ENCODE measurements around the gene TNFRSF21.
"Not testable (repeated sequence)": the region's sequence is repeated elsewhere in the genome, so short reads cannot be mapped to it uniquely, and the experiment has no call there.

Gene TNFRSF21

DNA sequence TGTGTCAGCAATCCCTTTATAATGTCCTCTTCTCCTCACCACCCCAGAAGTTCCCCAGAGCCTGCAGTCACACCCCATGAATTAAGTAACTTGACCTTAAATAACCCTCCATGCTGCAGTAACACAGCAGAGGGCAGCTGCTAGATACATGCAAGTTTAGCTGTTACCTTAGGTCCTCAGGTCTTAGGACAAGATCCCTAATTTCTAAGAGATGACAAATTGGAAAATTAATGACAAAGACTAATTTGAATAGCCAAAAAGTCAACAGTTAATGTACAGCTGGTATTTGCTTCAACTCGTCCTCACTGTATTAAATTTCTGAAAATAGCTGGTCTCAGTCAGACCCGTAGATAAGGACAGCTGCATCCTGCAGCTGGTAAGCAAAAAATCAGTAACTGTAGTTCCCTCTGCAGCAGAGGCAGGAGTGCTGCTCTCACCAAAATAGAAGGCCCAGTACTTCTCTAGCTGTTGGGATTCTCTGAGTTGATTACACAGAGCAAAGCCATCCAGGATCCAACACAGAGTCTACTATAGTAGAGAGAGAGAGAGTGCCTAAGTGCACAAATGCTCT, 62.4 kb downstream of the TNFRSF21 start:
- DNase-seq: no peak

DNA sequence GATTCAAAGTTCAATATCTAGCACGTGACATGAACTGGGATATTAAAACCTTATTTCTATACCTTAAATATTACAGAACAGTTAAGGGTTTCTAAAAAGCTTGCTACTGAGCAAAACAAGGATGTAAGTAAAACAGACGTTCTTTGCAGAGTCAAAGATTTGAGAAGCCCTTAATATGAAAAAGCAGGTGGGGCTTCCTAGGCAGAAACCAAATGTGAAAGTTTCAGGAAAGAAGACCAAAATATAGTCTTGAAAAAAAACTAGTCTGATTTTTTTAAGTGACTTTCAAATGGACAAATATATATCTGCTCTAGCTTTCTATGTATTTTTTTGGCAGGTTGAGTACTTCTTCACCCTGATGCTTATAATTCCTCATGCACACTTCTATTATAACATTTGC, 63.2 kb downstream of the TNFRSF21 start:
- no peak for DNase-seq

DNA sequence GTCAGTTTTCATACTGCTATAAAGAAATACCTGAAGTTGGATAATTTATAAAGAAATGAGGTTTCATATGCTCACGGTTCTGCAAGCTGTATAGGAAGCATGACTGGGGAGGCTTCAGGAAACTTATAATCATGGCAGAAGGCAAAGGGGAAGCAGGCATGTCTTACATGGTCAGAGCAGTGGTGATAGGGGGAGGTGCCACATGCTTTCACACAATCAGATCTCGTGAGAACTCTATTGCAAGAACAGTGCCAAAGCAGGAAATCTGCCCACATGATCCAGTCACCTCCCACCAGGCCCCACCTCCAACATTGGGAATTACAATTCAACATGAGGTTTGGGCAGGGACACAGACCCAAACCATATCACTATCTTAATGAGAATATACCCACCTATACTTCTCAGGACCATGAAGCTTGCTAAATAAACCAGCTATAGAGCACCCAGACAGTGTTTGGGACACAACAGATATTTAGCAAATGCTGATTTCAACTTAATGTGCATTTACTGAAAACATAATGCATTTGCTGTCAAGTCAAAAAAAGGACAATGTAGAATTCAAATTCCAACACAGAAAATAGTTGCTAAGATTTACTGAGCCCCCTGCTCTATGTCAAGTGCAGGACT, 63.8 kb downstream of the TNFRSF21 start:
- no peak for DNase-seq

DNA sequence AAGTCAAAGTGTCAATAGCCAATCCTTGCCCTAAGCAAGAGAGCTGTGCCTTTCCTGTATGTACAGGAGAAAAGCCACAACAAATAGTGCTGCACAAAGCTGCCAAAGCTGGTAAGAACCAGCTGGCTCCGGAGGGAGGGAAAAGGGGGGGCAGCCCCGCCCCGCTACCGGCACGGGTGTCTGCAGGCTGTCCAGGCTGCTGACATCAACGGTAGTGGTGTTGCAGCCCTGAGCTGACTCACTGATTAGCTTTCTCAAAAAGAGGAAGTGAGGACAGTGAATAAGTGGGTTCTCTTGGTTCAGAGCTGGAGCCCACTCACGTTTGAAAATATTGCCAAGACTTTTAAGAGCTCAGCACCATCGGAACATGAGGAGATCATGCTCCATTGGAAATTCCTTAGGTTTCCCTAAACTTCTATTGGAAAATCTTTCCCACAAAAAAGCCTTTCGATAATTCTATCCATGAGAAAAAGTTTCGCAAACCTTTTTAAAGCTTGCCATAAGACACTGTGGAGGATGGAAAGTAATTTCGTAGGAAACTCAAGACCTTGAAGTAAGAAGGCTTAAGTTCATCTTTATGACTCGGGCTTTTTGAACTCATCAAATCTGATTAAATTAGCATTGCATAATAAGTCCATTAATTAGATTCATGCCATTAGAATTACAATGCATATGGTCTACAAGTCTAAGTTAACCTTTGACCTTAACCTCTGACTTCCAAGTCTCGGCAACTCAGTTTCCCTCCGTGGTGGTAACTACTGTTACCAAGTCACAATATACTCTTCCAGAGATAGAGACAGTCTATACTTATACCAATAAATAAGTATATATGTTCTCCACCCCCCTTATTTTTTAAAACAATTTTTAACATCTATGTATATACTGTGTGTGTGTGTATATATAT, 67.0 kb downstream of the TNFRSF21 start:
- DNase-seq: peak; percentile 19 to 49

DNA sequence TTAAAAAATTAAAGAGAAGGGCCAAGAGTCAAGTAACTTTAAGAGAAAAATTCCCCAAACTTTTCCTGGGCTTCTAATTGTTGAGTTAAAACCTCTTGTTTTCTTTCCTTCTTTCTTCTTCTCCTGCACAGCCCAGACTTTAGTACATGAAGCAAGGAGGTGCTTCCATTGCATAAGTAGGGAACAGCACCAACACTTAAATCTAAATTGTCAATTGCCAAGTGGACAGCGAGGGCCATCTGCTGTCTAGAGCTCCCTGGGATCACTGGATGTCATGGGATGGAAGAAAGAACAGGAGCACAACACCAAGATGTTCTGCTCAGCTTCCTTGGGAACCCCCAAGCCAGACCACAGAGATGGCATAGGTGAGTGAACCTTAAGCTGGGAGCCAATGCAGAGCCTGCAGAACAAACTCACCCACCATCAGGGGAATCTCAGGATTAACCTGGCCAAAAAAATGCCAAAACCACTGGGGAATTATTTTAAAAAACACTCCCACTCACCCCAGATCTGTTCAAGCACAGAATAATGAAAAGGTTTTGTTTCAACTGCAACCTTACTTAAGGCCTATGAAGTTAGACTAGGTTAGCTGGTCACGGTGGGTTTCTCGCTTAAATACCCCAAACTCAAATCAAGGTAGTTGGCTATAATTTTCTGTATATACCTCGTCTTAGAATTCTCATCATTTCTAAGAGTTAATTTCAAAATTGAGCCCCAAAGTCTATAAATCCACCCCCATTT, 67.8 kb downstream of the TNFRSF21 start:
- no peak for DNase-seq

DNA sequence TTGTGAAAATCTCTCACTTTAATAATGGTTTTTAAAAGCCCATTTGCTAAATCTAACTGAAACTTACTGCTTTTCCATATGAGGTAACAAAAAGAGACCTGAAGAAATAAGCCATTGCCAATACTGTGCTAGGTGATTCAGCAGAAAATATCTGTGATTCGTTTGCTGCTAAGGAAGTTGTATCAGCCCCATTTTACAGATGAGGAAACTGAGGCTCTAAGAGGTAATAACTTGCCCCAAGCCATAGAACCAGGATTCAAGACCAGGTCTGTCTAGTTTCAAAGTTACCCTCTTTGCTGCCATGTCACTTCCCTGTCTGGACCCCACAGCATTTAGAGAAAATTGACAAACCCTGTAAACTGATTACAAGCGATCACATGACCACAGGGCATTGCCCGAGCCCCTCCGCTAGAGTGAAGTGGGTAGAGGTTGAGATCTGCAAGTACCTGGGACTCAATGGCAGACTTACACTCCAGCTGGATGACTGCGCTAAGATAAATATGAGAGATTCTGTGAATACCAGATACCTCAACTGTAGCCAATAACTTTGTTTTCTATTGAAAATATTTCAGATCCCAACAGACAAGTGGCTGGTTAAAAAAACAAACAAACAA, 69.3 kb downstream of the TNFRSF21 start:
- DNase-seq: no peak

DNA sequence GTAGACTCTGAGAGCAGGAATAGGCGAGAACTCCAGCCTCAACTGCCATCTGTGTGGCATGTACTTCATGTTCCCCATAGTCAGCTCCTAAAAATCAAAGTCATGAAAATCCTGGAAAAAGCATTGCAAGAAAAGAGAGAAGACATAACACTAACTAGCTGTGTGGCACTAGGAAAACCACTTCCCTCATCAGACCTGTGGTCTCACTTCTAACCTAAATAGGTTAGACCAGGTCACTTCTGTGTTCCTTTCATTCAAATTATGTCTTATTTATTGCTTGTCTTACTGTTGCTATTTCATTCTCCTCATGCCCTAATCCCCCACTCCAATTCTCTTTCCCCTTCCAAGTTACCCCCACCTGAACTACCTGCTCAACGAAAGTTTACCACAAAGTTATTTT, 70.2 kb downstream of the TNFRSF21 start:
- DNase-seq: no peak

DNA sequence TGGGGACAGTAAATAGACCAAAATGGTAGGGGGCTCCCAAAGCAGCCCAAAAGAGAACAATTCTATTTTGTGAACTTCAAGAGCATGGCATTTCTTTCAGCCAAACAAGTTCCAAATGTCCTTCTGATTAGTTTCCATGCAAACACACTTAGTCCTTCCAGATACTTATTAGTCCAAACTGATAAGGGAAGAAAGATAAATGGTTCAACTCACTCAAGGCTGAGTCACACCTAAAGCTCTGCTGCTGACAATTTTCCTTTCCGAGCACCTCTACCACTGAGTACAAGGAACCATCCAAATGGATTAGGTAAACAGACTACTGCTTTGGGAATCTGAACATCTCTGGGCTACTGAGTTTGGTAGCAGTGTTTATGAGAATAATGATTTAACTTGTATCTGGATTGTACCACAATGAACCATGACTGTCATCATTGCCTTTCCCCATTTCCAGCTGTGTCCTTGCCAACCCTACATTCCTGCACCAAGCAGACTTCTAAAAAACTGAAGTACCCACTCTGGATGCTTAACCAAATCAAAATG, 71.2 kb downstream of the TNFRSF21 start:
- DNase-seq: no peak

DNA sequence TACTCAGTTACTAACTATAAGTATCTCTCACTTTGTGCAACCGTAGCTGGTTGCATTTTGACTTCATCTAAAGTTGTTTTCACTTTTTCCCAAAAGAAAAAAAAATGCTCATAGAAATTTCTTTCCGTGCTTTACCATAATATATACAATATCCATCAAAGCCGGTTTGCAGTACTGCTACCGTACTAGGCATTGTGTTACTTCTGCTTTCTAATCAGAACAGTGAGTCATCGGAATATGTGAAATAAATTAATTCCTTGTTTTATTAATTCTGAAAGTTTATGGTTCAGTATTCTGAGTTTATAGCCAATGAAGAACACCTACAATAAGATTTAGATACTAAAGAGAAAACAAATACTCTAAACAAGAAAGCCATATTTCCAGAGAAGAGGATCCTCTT, 72.5 kb downstream of the TNFRSF21 start:
- no peak for DNase-seq

DNA sequence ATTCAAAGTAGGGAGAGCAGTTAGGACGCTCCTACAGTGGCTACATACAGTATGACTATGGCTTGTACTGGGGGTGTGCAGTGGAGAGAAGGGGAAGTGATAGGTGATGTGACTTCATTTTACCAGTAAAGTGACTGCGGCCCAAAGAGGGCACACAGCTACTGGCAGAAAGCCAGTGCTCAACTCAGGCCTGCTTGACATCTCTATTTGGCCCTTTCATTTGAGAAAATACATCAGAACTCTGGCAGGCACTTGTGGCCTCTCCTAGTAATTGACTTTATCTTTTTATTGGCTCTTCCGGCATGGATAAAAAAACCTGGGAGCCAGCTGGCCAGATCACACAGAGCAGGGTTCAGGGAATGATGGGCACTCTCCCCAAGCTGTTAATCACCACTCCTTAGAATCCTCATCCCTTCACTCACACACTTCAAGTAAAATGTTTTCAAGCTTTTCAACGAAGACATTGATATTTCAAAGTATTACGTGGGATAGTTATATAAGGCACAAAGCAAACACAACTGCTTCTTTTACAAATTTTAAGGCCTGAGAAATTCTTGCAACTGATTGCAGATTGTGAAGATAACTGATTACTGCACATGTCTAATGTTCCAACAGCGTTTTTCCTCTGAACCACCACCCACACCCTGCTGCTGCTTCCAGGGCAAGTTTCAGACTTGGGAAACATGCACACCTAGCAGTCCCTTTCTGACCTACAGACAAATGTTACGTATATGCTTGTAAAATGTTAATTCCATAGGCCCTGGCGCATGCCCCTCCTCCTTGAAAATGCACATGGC, 73.5 kb downstream of the TNFRSF21 start:
- DNase-seq: no peak

DNA sequence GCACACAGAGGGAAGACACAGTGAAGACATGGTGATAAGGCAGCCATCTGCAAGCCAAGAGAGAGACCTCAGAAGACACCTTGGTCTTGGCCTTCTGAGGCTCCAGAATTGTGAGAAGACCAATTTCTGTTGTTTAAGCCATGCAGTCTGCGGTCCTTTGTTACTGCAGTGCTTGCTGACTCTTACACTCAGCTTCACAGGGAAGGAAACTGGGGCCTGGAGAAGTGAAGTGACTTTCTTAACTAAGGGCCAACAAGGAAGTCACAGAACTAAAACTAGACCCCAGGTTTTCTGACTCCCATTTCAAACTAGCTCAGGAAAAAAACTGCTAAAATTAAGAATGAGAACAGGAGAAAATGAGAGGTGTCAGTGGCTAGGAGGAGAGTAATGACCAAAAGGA, 74.3 kb downstream of the TNFRSF21 start:
- DNase-seq: no peak

DNA sequence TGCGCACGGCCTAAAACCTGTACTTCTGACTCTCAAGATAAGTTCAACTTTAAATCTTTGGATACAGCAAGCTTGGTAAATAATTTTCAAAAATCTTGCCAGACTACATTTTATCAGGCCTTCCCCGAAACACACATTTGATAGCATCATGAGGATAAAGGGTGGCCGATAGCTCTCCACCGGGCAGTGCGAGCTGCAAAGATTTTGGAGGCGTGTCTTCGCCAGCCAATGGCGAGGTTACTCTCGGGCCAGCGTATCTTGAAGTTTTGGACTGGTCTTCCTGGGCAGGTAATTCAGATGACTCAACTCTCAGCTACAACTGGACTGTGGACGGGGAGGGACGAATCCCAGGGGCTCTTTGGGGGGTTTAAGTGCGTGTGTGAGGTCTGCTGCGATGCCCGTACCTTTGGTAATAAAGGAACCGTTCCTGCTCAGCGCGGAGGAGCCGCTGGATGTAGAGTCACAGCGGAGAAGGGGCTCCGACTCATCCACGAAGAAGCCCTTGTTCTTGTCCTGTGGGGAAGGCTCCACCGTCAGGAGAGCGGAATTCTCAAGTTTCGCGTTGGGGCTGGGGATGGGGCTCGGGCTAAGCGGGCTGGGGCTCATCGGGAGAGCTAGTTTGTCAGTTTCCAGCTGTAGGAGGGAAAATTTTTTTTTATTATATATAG, 75.3 kb downstream of the TNFRSF21 start:
- no peak for DNase-seq

DNA sequence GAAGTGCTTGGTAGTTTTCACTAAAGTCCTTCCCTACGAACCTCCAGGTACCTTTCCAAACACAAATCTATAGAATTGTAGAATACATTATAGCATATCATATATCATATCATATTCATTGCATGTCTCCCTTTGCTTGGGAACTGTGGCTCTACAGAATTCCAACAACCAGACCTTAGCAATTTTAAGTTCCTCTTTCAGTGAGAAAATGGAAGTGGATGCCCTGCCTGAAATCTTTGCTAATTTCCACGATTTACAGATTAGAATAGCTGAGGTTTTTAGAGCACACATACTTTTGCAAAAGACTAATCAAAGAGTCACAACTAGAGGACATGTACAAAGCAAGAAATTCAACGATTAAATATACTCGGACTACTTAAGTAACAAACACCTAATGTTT, 78.6 kb downstream of the TNFRSF21 start:
- DNase-seq: no peak

DNA sequence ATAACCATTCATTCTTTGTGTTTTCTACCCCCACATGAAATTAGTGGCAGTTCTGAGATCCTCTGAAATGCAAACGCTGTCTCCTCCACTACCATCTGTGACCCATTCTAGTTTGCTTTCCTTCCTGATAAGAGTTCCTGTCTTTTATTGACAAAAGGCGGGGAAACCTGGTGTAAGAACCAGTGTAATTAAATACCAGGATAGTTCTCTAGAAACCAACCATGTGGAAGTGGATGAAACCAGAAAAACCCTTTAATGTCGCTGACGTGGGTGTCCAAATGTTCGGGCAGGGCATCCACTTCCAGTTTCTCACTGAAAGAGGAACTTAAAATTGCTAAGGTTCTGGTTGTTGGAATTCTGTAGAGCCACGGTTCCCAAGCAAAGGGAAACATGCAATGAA, 79.1 kb downstream of the TNFRSF21 start:
- DNase-seq: no peak

DNA sequence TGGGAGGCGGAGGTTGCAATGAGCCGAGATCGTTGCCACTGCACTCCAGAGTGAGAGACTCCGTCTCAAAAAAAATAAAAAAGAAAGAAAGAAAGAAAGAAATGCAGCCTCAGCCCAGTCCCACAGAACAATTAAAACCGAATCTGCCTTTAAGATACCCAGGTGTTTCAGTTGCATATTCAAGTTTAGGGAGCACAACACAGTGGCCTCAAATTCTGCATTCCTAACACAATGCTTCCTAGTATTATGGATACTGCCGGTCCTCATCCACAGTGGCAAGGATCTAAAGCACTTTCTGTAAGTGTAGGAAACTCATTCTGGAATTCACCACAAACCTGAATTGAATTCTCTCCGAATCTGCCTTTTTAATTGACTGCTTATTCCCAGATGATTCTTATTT, 80.5 kb downstream of the TNFRSF21 start:
- no peak for DNase-seq

DNA sequence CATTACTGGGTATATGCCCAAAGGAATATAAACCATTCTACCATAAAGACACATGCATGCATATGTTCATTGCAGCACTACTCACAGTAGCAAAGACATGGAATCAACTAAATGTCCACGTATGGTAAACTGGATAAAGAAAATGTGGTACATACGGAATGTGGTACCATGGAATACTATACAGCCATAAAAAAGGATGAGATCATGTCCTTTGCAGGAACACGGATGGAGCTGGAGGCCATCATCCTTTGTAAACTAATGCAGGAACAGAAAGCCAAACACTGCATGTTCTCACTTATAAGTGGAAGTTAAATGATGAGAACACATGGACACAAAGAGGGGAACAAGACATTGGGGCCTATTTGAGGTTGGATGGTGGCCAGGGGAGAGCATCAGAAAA, 81.6 kb downstream of the TNFRSF21 start:
- not testable (repeated sequence) for DNase-seq

DNA sequence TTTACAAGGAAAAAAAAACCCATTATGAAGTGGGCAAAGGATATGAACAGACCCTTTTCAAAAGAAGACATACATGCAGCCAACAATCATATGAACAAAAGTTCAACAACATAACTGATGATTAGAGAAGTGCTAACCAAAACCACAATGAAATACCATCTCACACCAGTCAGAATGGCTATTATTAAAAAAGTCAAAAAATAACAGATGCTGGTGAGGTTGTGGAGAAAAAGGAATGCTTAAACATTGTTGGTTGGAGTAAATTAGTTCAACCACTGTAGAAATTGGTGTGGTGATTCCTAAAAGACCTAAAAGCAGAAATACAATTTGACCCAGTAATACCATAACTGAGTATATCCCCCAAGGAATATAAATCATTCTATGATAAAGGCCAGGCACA, 86.5 kb downstream of the TNFRSF21 start:
- not testable (repeated sequence) for DNase-seq

DNA sequence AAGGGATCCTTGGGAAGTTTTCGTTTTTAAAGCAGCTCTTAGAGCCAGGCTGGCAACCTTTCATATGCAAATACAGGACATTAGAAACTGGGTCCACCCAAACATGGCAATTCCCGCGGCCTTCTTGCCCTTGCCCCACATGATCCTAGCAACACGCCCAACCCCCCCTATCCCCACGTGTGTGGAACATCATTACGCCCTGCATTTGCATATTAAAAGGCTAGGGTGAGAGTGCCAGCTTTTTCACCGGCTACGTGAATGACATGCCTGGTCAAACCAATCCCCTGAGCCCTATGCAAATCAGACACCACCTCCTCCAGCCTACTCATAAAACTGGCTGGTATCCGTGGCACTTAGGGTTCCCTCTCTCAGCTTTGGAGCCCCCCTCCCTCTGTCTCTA, 88.1 kb downstream of the TNFRSF21 start:
- DNase-seq: no peak

DNA sequence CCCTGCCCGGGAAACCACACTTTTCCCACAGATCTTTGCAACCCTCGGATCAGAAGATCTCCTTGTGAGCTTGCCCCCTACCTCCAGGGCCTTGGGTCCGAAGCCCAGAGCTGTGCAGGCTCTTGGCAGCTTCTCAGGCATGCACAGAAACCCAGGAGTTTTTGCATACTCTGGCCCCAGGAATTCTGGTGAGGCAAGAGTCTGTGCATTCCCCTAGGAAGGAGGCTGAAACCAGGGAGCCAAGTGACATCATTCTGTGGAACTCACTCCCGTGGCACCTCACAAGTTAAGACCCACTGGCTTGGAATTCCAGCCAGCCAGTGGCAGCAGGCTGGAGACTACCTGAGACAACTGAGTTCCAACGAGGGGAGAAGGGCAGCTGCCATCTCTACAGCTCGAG, 100.1 kb downstream of the TNFRSF21 start:
- DNase-seq: no peak

DNA sequence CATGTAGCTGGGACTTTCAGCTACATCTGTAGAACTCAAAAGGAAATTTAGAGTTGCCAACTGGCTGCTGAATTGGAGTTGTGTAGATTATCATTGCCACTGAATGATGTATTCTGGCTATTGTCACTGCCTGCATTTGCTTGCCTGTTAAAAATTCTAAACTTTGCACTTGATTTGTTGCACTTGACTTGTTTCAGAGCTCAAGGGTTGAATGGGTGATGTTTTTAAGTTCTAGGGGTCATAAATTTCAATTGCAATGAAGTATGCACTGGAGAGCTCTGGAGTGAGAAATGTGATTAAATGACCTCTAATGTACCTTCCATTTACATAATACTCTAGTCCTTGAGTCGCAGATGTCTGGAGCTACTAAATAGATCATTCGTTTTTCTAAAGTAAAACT, 102.4 kb downstream of the TNFRSF21 start:
- DNase-seq: no peak

DNA sequence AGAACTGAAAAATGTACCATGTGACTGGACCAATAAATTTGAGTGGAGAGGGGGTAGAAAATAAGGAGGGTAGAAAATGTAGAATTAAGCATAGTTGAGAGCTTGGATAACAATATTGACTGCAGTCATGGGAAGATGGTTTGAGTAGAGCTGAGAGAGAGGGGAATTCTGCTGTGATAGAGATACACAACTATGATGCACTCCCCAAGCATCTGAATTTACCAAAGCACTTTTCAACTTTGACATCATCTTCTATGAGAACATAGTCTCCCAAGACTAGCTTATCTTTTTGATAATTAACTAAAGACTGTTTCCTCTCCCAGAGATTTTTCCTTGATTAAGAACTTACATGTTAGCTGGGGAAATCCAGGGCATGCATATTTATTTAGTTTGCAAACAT, 103.1 kb downstream of the TNFRSF21 start:
- no peak for DNase-seq
